Mesodermal cell (in vitro differentiated cells): ENCODE data around the gene OPCML.

Experiments used
- H3K27ac ChIP-seq: 2 replicates; pipeline ENCODE4 v1.7.0; 2013; ENCODE audit warnings: mild to moderate bottlenecking, low read depth, low read length, moderate library complexity; ENCODE audit not compliant: severe bottlenecking
- H3K36me3 ChIP-seq: 2 replicates; pipeline ENCODE4 v1.7.1; 2013; ENCODE audit warnings: mild to moderate bottlenecking, low read length, moderate library complexity; ENCODE audit not compliant: control insufficient read depth, insufficient read depth
- H3K4me1 ChIP-seq: one replicate; pipeline ENCODE4 v1.7.1; 2013; ENCODE audit warnings: mild to moderate bottlenecking, low read length; ENCODE audit not compliant: insufficient read depth, control insufficient read depth, poor library complexity, severe bottlenecking
- H3K4me3 ChIP-seq: 2 replicates; pipeline ENCODE4 v1.7.0; 2013; ENCODE audit warnings: low read length, control low read depth, mild to moderate bottlenecking; ENCODE audit not compliant: insufficient read depth, poor library complexity, severe bottlenecking; ENCODE audit errors: extremely low read depth
- H3K9me3 ChIP-seq: 2 replicates; pipeline ENCODE4 v1.7.1; 2013; ENCODE audit warnings: mild to moderate bottlenecking, low read length, moderate library complexity; ENCODE audit not compliant: control insufficient read depth
- WGBS, 2 experiments: methylation state at CpG; one replicate each; pipeline ENCODE4 v1.1.5; 2013; ENCODE audit warnings: missing lambda C conversion rate in 2 of 2; ENCODE audit not compliant: insufficient coverage in 2 of 2; 5-methylcytosine and 5-hydroxymethylcytosine counted together

OPCML gene

GRCh38 chr11:133064961-133065360 lies 467.3 kb downstream of the OPCML start:
- H3K4me1 ChIP-seq: peaks cover 4% of the 10 kb centered on the region
- H3K27ac ChIP-seq: no peak overlapping the region
- H3K4me3 ChIP-seq: peak overlapping the region; percentile 38
- no peaks in the 10 kb centered on the region for H3K36me3 ChIP-seq
- 86 to 92% methylated on average over 15 of the region's 15 CpGs for WGBS, 2 experiments
- no peaks in the 10 kb centered on the region for H3K9me3 ChIP-seq

- Histone ChIP-seq H3K36me3 (no peaks in the 10 kb centered on the region), H3K27ac (peak overlapping the region; percentile 45), H3K4me3 (peak overlapping the region; percentile 38), H3K4me1 (peaks cover 4% of the 10 kb centered on the region), H3K9me3 (no peaks in the 10 kb centered on the region)
- 6 to 13% methylated on average over 33 to 34 of the region's 44 CpGs for WGBS, 2 experiments
These were observed 468.0 kb downstream of the OPCML start for GRCh38 chr11:133064152-133064877.

GRCh38 chr11:133058501-133058900 lies 473.8 kb downstream of the OPCML start:
- H3K36me3 ChIP-seq: no peaks in the 10 kb centered on the region
- H3K4me3 ChIP-seq: no peak overlapping the region
- H3K27ac ChIP-seq: no peak overlapping the region
- no peaks in the 10 kb centered on the region for H3K4me1 ChIP-seq
- peaks cover 4% of the 10 kb centered on the region for H3K9me3 ChIP-seq
- 72 to 79% methylated on average over 5 to 6 of the region's 8 CpGs for WGBS, 2 experiments

GRCh38 chr11:133053124-133053776 lies 479.1 kb downstream of the OPCML start:
- H3K36me3 ChIP-seq: no peaks in the 10 kb centered on the region
- no peak overlapping the region for H3K27ac ChIP-seq
- H3K4me3 ChIP-seq: no peak overlapping the region
- no peaks in the 10 kb centered on the region for H3K4me1 ChIP-seq
- WGBS, 2 experiments: 87 to 89% methylated on average over 9 of the region's 9 CpGs
- H3K9me3 ChIP-seq: peaks cover 4% of the 10 kb centered on the region

- Histone ChIP-seq H3K4me3 (no peak overlapping the region), H3K27ac (no peak overlapping the region), H3K9me3 (peaks cover 4% of the 10 kb centered on the region), H3K4me1 (peaks cover 4% of the 10 kb centered on the region), H3K36me3 (no peaks in the 10 kb centered on the region)
- 77 to 91% methylated on average over 2 of the region's 2 CpGs for WGBS, 2 experiments
These were observed 479.8 kb downstream of the OPCML start for GRCh38 chr11:133052537-133052936.

- WGBS, 2 experiments: 67 to 73% methylated on average over 5 to 6 of the region's 11 CpGs
- Histone ChIP-seq H3K4me1 (peaks cover 7% of the 10 kb centered on the region), H3K4me3 (no peak overlapping the region), H3K9me3 (peaks cover 4% of the 10 kb centered on the region), H3K36me3 (no peaks in the 10 kb centered on the region), H3K27ac (no peak overlapping the region)
These were observed 482.9 kb downstream of the OPCML start for GRCh38 chr11:133049244-133050019.

- H3K36me3 ChIP-seq: no peaks in the 10 kb centered on the region
- peaks cover 7% of the 10 kb centered on the region for H3K4me1 ChIP-seq
- 85 to 94% methylated on average over 4 to 5 of the region's 8 CpGs for WGBS, 2 experiments
- no peak overlapping the region for H3K27ac ChIP-seq
- H3K4me3 ChIP-seq: no peak overlapping the region
- no peaks in the 10 kb centered on the region for H3K9me3 ChIP-seq
These were observed 484.0 kb downstream of the OPCML start for GRCh38 chr11:133048270-133048669.

- WGBS, 2 experiments: 66 to 69% methylated on average over 4 to 5 of the region's 5 CpGs
- Histone ChIP-seq H3K4me3 (no peak overlapping the region), H3K27ac (no peak overlapping the region), H3K9me3 (no peaks in the 10 kb centered on the region), H3K36me3 (no peaks in the 10 kb centered on the region), H3K4me1 (peaks cover 7% of the 10 kb centered on the region)
These were observed 484.6 kb downstream of the OPCML start for GRCh38 chr11:133047771-133048115.

GRCh38 chr11:133047036-133047770 lies 485.1 kb downstream of the OPCML start:
- H3K27ac ChIP-seq: peak overlapping the region; percentile 18
- WGBS, 2 experiments: 81 to 91% methylated on average over 9 of the region's 15 CpGs
- H3K36me3 ChIP-seq: no peaks in the 10 kb centered on the region
- H3K4me1 ChIP-seq: peaks cover 7% of the 10 kb centered on the region
- no peak overlapping the region for H3K4me3 ChIP-seq
- no peaks in the 10 kb centered on the region for H3K9me3 ChIP-seq

- WGBS, 2 experiments: 82% methylated on average over 5 to 6 of the region's 7 CpGs
- Histone ChIP-seq H3K4me1 (peaks cover 17% of the 10 kb centered on the region), H3K9me3 (no peaks in the 10 kb centered on the region), H3K4me3 (no peak overlapping the region), H3K27ac (no peak overlapping the region), H3K36me3 (no peaks in the 10 kb centered on the region)
These were observed 486.0 kb downstream of the OPCML start for GRCh38 chr11:133046252-133046651.
